SJCRH30 (cell line): ENCODE results near the gene MAT2A. TPM values are rescaled to one million over a fixed set of nuclear protein-coding genes. Genes with fewer than 3 reads are reported as not detected.
A peak's percentile ranks its signal among the peaks of the same experiment; 100 is the strongest.

Source experiments
- DNase-seq, 2 experiments: peaks; one replicate each; pipeline ENCODE4 v3.0.0-alpha.2; 2015 to 2020
- H3K27ac ChIP-seq: fragments of 250-450 bp; sonication (Bioruptor Pico); 2 replicates; pipeline ENCODE4 v1.5.1; 2020; ENCODE audit warnings: mild to moderate bottlenecking, moderate library complexity
- H3K27me3 ChIP-seq: fragments of 250-450 bp; sonication (Bioruptor Pico); 2 replicates; pipeline ENCODE4 v1.5.1; 2020; ENCODE audit warnings: mild to moderate bottlenecking, moderate library complexity
- H3K36me3 ChIP-seq: fragments of 250-450 bp; sonication (Bioruptor Pico); 2 replicates; pipeline ENCODE4 v1.5.1; 2020; ENCODE audit warnings: mild to moderate bottlenecking, moderate library complexity
- H3K4me1 ChIP-seq: fragments of 250-450 bp; sonication (Bioruptor Pico); 2 replicates; pipeline ENCODE4 v1.5.1; 2020; ENCODE audit warnings: mild to moderate bottlenecking, moderate library complexity
- H3K4me3 ChIP-seq: fragments of 250-450 bp; sonication (Bioruptor Pico); 2 replicates; pipeline ENCODE4 v1.5.1; 2020; ENCODE audit warnings: mild to moderate bottlenecking, moderate library complexity
- H3K9me3 ChIP-seq: fragments of 250-450 bp; sonication (Bioruptor Pico); replicated peaks from 2 replicates; pipeline ENCODE4 v1.5.1; 2020; ENCODE audit warnings: mild to moderate bottlenecking, moderate library complexity
- total RNA-seq: library from RNA; depleted of rRNA; stranded (reverse); fragments of >200 nt; shearing (Covaris generic); gene quantifications from 2 replicates; pipeline ENCODE4 v1.2.3, GENCODE V29; 2014

MAT2A gene
- total RNA-seq, 1 experiment from 2014 or later = 291 TPM

DNA sequence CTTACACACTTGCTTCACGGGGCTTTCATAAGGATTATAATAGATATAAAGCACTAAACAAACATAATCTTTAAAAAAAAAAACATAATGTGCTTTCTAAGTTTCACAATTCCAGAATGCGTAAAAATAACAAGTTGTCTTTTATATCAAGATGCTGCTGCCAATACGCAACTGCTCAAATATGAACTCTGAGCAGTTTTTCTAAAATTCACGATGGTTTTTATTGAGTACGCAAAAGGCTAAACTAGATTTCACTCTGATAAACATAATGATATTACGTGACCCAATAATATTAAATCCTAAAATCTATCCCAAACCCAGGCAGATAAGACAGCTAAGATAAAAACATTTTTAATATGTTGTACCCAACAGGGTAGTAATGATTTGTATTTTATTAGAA lies 24.6 kb upstream of the MAT2A start:
- Histone ChIP-seq H3K36me3 (no peaks in the 10 kb centered on the region), H3K27me3 (no peaks in the 10 kb centered on the region), H3K4me1 (peaks cover 13% of the 10 kb centered on the region), H3K9me3 (no peaks in the 10 kb centered on the region; the same call in 1 of the 2 replicates), H3K4me3 (no peak overlapping the region), H3K27ac (no peak overlapping the region)
- DNase-seq = no peak

DNA sequence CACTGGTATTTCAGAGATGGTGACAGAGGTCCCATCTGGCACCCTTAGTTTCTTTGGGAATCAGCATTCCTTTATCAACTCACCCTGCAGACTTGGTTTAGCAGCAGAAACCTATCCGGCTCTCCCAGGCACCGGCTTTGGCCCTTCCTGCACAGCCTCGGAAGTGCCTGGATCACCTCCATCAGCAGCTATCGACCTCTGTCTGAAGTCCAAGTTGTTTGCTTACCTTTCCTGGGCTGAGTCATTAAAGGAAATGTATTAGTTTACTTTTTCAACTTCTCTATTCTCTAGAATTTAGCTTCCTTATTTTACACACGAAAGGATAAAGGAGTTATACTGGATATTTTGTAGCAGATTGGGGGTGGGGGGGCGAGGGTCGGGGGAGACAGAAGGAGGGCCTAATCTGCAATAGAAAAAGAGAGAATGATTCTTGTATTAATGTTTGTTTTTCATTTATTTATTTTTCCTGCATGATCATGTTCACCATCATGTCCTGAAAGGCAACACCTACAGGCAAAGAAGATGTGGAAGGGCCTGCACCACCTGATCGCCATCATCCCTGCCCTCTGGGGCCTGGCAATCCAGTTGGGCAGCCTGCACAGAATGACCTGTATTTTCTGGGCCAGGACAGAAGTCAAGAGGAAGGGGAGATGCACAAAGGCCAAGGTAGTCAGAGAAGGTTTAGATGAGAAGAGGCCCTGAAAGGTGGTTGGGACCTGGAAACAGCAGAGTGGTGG lies 22.1 kb upstream of the MAT2A start:
- Histone ChIP-seq H3K27me3 (peaks cover 4% of the 10 kb centered on the region; the same call in 1 of the 2 replicates), H3K27ac (no peak overlapping the region), H3K9me3 (no peaks in the 10 kb centered on the region; the same call in 1 of the 2 replicates), H3K36me3 (no peaks in the 10 kb centered on the region), H3K4me1 (peaks cover 6% of the 10 kb centered on the region; the same call in 1 of the 2 replicates), H3K4me3 (no peak overlapping the region)
- no peak for DNase-seq

DNA sequence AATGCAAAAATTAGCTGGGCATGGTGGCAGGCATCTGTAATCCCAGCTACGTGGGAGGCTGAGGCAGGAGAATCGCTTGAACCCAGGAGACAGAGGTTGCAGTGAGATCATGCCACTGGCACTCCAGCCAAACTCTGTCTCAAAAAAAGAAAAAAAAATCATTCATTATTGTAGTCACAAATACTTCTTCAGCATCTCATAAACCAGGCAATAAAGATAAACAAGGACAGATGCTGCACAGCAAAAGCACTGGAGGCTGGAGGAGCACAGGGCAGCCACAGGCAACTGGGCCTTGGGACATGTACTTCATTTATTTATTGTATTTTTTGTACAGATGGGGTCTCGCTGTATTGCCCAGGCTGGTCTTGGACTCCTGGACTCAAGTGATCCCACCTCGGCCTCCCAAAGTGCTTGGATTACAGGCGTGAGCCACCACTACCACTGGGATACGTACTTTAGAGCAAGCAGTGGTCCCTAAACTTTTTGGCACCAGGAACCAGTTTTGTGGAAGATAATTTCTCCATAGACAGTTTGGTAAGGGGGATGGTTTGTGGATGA lies 16.8 kb upstream of the MAT2A start:
- Histone ChIP-seq H3K27ac (no peak overlapping the region), H3K4me1 (peaks cover 26% of the 10 kb centered on the region), H3K36me3 (no peaks in the 10 kb centered on the region), H3K27me3 (peaks cover 4% of the 10 kb centered on the region; the same call in 1 of the 2 replicates), H3K4me3 (no peak overlapping the region), H3K9me3 (no peaks in the 10 kb centered on the region; the same call in 1 of the 2 replicates)
- no peak for DNase-seq

DNA sequence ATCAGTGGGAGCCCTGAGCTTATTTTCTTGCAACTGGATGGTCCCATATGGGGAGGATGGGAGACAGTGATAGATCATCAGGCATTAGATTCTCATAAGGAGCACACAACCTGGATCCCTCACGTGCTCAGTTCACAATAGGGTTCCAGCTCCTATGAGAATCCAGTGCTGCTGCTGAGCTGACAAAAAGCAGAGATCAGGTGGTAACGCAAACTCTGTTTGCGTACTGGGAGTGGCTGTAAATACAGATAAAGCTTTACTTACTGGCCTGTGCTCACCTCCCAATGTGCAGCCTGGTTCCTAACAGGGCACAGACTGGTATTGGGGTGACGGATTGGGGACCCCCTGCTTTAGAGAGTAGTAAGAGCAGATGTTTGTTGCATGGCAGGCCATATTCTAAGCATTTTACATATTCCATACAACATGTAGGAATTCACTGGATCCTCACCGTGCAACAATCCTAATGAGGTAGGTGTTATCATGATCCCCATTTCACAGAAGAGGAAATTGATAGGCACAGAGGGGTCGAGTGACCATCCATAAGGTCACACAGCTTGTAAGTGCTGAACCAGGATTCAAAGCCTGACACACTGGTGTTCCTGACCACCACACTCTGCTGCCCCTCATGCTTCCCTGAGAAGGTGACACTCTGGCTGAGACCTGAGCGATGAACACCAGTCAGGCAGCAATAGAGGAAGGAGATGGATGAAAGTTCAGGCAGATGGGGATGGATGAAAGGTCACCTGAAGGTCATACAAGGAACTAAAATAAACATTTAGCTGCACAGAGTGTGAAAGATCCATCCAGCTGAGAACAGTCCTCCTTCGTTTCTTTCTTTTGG lies 15.7 kb upstream of the MAT2A start:
- no peaks in the 10 kb centered on the region for H3K36me3 ChIP-seq
- DNase-seq = no peak
- no peak overlapping the region for H3K27ac ChIP-seq
- peaks cover 4% of the 10 kb centered on the region; the same call in 1 of the 2 replicates for H3K27me3 ChIP-seq
- H3K4me1 ChIP-seq = peaks cover 26% of the 10 kb centered on the region
- no peak overlapping the region for H3K4me3 ChIP-seq
- no peaks in the 10 kb centered on the region; the same call in 1 of the 2 replicates for H3K9me3 ChIP-seq

DNA sequence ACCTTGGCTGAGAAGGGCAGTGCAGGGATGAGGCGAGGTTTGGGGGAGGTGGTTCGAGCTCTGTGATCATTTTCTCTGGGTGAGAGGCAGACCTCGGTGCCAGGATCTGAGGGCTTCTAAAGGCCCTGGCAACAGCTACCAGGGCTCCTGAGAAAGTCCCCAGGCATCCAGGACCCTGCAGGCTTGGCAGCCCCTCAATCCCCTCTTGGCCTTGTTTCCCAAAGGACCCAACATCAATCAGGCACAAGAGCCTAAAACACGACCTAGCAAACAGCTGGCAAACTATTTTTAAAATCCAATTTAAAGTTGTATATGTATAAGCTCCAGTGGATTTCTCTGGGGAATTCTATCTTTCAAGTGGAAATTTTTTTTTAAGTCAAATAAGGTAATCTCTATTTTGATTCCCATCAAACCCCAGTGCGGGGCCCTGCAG lies 15.0 kb upstream of the MAT2A start:
- no peak overlapping the region for H3K4me3 ChIP-seq
- H3K36me3 ChIP-seq = no peaks in the 10 kb centered on the region
- peaks cover 4% of the 10 kb centered on the region; the same call in 1 of the 2 replicates for H3K27me3 ChIP-seq
- DNase-seq = no peak
- peaks cover 26% of the 10 kb centered on the region for H3K4me1 ChIP-seq
- peak overlapping the region; percentile 8; the same call in 1 of the 2 replicates for H3K27ac ChIP-seq
- no peaks in the 10 kb centered on the region; the same call in 1 of the 2 replicates for H3K9me3 ChIP-seq

DNA sequence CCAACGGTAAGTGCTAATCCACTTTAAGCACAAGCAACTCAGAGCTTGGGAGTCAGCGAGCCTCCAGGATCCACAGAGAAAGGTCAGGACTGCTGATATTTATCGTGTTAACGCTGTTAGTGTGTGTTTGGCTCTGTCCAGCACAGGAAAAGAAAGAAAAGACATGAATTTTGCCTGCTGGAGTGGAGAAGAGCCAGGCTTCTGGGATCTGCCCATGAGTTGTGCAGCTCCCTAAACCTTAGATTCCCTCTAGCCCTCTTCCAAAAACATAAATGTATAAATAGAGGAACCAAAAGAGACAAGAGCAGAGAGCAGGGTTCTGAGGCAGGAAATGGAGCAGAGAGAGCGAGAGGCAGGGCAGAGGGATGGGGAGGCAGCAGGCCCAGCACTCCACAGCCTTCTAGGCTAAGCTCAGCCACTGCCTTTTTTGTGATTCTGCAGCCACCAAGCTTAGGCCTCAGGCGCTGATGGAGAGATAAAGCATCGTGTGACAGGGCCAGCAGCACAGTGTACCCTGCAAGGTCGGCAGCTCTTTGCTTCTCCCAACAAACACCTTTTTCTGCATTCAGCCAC lies 14.5 kb upstream of the MAT2A start:
- Histone ChIP-seq H3K27ac (peak overlapping the region; percentile 8; the same call in 1 of the 2 replicates), H3K27me3 (peaks cover 4% of the 10 kb centered on the region; the same call in 1 of the 2 replicates), H3K36me3 (no peaks in the 10 kb centered on the region), H3K4me1 (peaks cover 26% of the 10 kb centered on the region), H3K9me3 (no peaks in the 10 kb centered on the region), H3K4me3 (no peak overlapping the region; the same call in 1 of the 2 replicates)
- peak; percentile 62 to 78 for DNase-seq

DNA sequence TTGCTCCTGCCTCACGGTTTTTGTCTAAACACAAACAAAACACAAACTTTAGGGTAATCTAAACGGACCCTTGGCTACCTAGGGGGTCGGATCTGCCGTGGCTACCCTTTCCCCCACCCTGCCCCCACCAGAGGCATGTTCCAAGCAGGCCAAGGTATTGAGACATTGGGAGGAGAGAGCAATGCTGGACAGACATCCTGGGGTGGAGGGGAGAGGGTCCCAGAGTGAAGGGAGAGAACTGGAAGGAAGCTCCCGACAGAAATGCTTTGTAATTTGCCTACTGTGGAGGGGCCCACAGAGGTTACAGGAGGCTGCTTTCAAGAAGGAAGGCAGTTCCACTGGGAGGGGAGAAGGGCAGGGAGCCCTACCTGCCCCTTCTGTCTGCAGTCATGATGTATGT lies 13.9 kb upstream of the MAT2A start:
- Histone ChIP-seq H3K9me3 (peaks cover 3% of the 10 kb centered on the region), H3K27ac (no peak overlapping the region), H3K36me3 (no peaks in the 10 kb centered on the region), H3K4me3 (no peak overlapping the region), H3K27me3 (peaks cover 2% of the 10 kb centered on the region; the same call in 1 of the 2 replicates), H3K4me1 (peaks cover 26% of the 10 kb centered on the region)
- no peak for DNase-seq

DNA sequence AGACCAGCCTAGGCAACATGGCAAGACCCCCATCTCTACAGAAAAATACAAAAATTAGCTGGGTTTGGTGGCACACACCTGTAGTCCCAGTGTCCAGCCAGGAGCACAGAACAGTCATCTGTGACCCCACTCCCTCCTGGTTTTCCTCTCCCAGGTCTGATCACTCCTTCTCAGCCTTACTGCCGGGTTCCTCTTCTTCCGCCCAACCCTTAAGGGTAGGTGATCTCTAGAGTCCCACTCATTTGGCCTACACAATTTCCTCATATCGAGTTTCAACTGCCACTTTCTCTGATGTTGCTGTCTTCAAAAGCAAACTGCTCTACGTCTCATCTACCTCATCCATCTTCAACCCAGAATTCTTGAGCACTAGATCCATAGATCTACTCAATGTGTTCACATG lies 13.4 kb upstream of the MAT2A start:
- no peaks in the 10 kb centered on the region for H3K27me3 ChIP-seq
- peaks cover 6% of the 10 kb centered on the region for H3K9me3 ChIP-seq
- H3K36me3 ChIP-seq = no peaks in the 10 kb centered on the region
- no peak overlapping the region for H3K27ac ChIP-seq
- no peak for DNase-seq
- peaks cover 26% of the 10 kb centered on the region for H3K4me1 ChIP-seq
- no peak overlapping the region for H3K4me3 ChIP-seq

DNA sequence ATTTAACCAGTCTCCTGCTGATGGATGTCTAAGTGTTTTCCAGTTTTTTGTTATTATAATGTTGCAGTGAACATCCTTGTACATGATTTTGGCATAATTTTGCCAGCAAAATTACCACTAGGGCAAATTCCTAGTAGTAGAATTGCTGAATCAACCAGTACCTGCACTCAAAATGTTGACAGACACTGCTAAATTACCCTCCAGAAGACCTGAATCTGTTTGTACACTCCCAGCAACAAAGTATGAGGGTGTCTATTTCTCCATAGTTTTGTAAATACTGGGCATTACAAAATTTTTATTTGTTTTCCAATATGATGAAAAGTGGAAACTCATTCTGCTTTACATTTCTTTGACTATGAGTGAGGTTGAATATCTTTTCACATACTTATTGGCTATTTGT lies 11.2 kb upstream of the MAT2A start:
- Histone ChIP-seq H3K9me3 (peaks cover 6% of the 10 kb centered on the region), H3K36me3 (no peaks in the 10 kb centered on the region), H3K4me3 (no peak overlapping the region), H3K27me3 (no peaks in the 10 kb centered on the region), H3K4me1 (peaks cover 26% of the 10 kb centered on the region), H3K27ac (no peak overlapping the region)
- no peak for DNase-seq

DNA sequence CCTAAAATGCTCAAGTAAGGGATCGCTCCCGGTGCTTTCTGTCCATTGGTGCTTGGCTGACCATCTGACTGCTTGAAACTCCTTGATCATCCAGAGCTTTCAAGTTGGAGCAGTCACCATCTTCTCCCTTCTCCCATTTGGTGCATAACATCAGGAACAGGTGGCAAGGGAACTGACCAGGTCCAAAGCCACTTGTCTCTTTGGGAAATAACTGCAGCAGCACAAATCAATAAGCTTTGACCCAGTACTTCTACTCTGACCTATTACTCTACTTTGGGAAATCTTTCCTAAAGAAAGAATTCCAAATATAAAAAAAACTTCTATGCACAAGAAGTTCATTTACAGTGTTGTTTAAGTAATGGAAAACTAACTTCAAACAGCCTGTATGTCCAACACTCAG lies 10.6 kb upstream of the MAT2A start:
- Histone ChIP-seq H3K4me1 (peaks cover 23% of the 10 kb centered on the region), H3K27me3 (no peaks in the 10 kb centered on the region), H3K36me3 (no peaks in the 10 kb centered on the region), H3K27ac (no peak overlapping the region), H3K4me3 (no peak overlapping the region), H3K9me3 (peaks cover 6% of the 10 kb centered on the region)
- DNase-seq = no peak

DNA sequence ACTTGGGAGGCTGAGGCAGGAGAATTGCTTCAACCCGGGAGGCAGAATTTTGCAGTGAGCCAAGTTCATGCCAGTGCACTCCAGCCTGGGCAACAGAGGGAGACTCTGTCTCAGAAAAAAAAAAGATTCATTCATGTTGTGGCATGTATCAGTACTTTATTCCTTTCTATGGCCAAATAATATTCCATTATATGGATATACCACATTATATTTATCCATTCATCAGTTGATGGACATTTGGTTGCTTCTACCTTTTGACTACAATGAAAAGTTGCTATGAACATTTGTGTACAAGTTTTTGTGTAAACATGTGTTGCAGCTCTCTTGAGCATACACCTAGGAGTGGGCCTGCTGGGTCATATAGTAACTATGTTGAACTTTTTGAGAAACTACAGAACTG lies 9.2 kb upstream of the MAT2A start:
- no peak overlapping the region for H3K27ac ChIP-seq
- DNase-seq = no peak
- no peaks in the 10 kb centered on the region for H3K36me3 ChIP-seq
- peaks cover 9% of the 10 kb centered on the region for H3K4me1 ChIP-seq
- no peak overlapping the region for H3K4me3 ChIP-seq
- peaks cover 6% of the 10 kb centered on the region for H3K9me3 ChIP-seq
- no peaks in the 10 kb centered on the region for H3K27me3 ChIP-seq

DNA sequence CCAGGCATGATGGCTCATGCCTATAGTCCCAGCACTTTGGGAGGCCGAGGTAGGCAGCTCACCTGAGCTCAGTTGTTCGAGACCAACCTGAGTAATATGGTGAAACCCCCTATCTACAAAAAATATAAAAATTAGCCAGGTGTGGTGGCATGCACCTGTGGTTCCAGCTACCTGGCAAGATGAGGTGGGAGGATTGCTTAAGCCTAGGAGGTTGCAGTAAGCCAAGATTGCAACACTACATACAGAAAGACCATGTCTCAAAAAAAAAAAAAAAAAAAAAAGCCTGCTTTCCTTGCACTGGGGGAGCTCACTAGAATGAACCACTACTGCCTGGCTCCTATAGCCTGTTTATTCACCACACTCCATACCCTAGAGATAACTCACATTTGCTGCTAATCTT lies 7.4 kb upstream of the MAT2A start:
- Histone ChIP-seq H3K4me1 (no peaks in the 10 kb centered on the region; the same call in 1 of the 2 replicates), H3K36me3 (no peaks in the 10 kb centered on the region), H3K9me3 (peaks cover 6% of the 10 kb centered on the region), H3K27ac (no peak overlapping the region), H3K4me3 (no peak overlapping the region), H3K27me3 (no peaks in the 10 kb centered on the region)
- no peak for DNase-seq

DNA sequence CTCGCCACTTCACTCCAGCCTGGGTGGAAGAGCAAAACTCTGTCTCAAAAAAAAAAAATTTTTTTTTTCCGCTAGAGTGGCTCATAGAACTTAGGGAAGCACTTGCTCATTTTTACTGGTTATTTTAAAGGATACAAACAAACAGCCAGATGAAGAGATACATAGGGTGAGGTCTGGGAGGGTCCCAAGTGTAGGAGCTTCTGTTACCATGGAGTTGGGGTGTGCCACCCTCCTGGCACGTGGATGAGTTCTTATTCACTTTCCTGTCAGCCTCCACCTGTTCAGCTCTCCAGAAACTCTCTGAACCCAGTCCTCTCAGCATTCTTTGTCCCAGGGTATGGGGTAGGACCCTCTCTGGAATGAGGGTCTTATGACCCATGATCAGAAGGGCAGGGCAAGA lies 4.9 kb upstream of the MAT2A start:
- Histone ChIP-seq H3K4me1 (peaks cover 9% of the 10 kb centered on the region), H3K27ac (no peak overlapping the region), H3K4me3 (no peak overlapping the region), H3K9me3 (peaks cover 6% of the 10 kb centered on the region), H3K36me3 (no peaks in the 10 kb centered on the region), H3K27me3 (no peaks in the 10 kb centered on the region)
- DNase-seq = no peak

DNA sequence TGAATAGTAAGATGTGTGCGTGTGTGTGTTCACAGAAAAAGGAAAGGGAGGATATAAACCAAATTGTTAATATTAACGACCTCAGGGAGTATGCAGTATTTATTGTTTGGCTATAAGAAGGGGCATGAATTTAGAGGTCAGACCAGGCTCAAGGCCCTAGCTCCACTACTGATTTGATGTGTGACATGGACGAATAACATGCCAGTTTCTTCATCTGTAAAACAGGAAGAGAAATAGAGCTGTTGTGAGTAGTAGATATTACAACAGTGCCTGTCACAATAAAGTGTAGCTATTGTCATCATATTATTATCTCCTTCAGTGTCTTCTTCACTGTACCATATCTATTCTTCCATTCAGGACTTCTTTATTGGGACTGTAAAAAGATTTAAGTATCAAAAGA lies 4.1 kb upstream of the MAT2A start:
- no peak overlapping the region for H3K4me3 ChIP-seq
- H3K4me1 ChIP-seq = peaks cover 9% of the 10 kb centered on the region
- peaks cover 4% of the 10 kb centered on the region for H3K9me3 ChIP-seq
- H3K27ac ChIP-seq = no peak overlapping the region
- DNase-seq = no peak
- H3K27me3 ChIP-seq = no peaks in the 10 kb centered on the region
- peaks cover 4% of the 10 kb centered on the region for H3K36me3 ChIP-seq
